HG03571 (cell line): ENCODE results near the gene GPC4.
"Not testable (repeated sequence)": the region's sequence is repeated elsewhere in the genome, so short reads cannot be mapped to it uniquely, and the experiment has no call there.

Source experiments
- ATAC-seq: cut with Tn5 transposase; IDR thresholded peaks from one replicate; pipeline ENCODE4 v1.9.1; 2021; ENCODE audit not compliant: unreplicated experiment

The GPC4 gene

GRCh38 chrX:133307637-133308498, 107.4 kb downstream of the GPC4 start:
- ATAC-seq: no peak

DNA sequence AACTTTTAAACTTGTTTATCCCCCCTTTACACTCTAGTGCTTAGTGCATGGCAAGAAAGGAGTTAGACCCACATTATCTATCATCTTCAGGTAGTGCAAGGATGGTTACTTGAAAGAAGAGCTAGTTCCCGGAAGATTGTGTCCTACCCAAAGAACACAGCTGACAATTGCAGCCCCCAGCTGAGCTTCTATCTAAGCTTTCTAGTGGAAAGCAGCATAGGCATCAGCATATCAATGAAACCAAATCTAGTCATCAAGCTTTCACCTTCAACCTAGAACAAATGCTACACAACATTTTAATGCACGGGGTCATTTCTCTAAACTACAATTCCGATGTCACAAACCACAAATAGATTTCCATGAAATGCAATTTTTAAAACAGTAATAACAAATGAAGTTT, 108.2 kb downstream of the GPC4 start:
- ATAC-seq: no peak

- no peak for ATAC-seq
These were observed 109.0 kb downstream of the GPC4 start for GRCh38 chrX:133306316-133306715.

DNA sequence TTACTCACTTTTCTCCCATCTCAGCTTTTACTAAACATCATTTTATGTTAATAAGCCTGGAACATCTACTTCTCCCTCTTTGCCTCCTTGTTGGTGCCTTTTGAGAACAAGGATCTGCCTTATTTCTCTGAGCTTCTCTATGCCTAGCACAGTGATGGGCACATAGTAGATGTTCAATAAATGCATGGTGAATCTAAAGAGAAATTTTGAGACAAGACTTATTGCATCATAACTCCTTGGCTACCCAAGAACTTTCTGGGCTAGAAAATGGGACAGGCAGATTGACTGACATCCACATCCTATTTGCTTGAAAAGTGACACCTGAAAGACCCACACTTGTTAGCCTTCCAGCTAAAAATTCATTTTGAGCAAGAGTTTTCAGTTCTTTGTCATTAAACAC, 109.9 kb downstream of the GPC4 start:
- ATAC-seq: no peak

DNA sequence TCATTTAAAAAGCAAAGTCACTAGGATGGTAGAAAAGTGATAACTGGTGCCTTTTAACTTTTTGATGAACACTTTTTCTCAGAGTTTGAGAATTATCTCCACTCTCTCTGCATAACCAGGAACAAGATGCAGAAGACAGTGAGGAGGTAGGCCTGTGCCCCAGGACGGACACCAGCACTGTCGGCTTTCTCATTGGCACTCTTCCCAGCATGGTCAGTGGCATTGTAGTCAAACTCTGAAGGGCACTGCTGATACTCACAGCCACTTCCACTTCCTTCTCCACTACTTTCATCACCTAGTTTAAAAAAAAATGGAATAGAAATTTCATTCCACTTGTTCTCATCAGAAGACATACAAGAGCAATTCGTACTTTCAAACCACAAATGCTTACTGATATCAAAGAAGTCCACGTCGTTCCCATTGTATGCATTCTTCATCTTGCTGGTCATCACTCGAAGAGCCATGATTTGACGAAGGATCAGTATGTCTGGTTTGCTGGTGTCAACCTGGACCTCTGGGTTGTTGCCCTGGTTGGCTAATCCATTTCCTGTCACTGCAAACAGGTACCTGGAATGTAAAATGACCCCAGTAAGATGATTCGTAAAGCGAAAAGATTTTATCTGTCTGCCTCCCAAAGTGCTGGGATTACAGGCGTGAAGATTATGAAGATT, 112.4 kb downstream of the GPC4 start:
- ATAC-seq: no peak

DNA sequence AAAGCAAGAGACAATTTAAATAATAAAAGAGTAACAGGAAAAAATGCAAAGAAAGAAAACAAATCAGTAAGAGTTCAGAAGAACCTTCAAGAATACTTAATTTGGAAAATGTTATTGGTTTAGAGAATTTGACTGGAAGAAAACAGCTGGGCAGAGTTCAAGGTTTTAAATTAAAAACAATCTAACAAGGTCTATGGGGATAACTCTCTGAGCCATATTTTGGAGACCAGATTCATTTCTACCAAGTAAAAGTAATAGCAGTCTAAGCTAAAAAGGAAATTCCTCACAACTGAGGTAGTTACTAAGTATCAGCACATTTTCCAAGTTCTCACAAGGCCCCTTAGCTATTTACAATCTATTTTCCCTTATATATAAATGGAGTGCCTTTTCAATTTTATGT, 114.7 kb downstream of the GPC4 start:
- ATAC-seq: no peak

- no peak for ATAC-seq
These were observed 118.0 kb downstream of the GPC4 start for GRCh38 chrX:133297284-133297683.

DNA sequence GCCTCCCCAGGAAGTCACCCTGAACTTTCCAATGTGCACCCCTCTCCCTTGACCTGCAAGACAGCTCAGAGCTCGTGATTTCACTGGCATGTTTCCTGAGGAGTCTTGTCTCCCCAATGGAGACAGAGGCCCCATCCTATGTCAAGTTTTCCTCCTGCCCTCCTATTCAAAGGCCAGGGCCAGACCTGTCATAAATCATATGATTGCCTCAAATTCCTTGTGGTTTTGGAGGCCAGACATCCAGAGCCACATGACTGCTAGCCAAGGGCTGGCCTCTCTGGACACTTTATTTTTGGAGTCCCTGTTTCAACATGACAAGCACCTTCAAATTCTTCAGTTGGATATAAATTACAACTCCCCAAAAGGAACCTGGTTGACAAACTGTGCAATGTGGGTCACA, 121.2 kb downstream of the GPC4 start:
- no peak for ATAC-seq

GRCh38 chrX:133290076-133290475, 125.2 kb downstream of the GPC4 start:
- no peak for ATAC-seq

GRCh38 chrX:133287860-133288259, 127.4 kb downstream of the GPC4 start:
- ATAC-seq: no peak

DNA sequence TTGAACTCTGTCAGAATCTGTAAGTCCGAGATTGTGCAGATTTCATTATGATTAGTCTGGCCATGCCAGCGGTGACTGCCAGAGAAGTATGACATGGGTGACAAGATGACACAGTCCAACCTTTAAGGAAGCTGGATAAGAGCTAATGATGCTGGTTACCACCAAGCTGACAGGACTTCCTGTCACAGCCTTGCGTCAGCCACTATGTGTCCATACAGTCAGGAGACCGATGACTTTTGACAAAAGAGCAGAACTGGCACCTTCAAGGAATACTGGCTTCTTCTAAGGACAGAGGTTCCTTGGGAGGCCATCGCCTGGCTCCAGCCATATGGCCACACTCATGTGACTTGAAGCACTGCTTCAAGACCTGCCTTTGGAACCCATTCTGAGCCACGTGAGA, 129.9 kb downstream of the GPC4 start:
- ATAC-seq: no peak

GRCh38 chrX:133279112-133279730, 136.1 kb downstream of the GPC4 start:
- ATAC-seq: not testable (repeated sequence)

- no peak for ATAC-seq
These were observed 142.1 kb downstream of the GPC4 start for GRCh38 chrX:133273180-133273579.

DNA sequence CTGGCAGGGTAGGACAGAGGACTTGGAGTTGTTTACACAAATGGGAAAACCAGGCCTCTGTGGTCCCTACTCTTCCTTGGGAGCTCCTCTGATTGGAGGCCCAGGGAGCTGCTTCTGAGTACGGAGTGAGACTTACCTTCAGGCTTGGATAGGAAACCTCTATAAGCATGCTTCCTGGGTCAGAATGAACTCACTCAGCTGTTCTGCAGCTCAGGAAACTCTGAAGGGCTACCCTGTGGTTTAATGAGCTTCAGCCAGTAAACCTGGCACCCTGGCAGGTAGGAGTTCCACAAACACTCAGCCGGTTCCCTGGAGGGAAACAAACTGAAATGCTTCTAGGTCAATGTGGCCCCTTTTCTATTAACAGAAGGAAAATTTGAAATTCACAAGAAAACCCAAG, 146.1 kb downstream of the GPC4 start:
- no peak for ATAC-seq

GRCh38 chrX:133267621-133268020, 147.7 kb downstream of the GPC4 start:
- no peak for ATAC-seq

- ATAC-seq: no peak
These were observed 150.0 kb downstream of the GPC4 start for GRCh38 chrX:133265331-133265730.

- ATAC-seq: no peak
These were observed 156.8 kb downstream of the GPC4 start for GRCh38 chrX:133258481-133258880.

- no peak for ATAC-seq
These were observed 160.6 kb downstream of the GPC4 start for GRCh38 chrX:133254666-133255065.

- no peak for ATAC-seq
These were observed 164.1 kb downstream of the GPC4 start for GRCh38 chrX:133251204-133251603.

DNA sequence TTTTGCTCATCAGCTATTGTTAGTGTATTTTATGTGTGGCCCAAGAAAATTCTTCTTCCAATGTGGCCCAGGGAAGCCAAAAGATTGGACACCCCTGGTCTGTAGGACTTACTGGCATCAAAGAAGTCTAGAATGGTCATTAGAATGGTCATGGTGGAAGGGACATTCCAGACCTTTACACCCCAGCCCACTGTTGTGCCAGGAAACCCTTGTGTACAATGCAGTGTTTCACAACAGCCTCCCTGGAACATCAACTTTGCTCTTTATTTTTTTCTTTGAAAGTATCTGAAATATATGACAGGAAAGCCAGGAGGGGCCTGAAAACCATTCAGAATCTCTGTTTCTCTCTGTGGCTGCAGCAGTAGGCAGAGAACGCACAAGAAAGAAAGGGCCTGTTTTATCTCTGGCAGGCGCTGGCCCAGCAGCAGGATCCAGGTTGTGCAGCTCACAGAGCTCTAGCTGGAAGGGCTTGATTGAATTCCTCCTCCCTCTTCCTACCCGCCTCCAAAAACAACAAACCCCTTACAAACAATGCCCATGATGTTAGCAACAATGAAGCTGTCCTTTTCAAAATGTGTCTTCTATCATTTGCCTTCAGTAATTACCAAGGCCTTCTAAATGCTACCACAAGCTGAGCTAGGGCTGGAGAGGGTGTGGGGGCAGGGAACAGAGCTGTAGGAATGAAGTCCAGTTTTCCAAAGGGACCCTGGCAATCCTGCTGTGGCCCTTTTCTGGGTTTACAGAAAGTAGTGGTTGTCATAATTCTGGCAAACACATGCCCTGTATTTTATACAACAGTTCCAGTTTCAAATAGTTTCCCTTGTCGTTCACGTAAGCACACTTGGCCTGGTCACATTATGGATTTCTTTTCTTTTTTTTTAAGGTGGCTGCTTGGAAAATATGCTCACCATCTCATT, 164.8 kb downstream of the GPC4 start:
- no peak for ATAC-seq
